Measurements from ENCODE around the gene TMEM82. TPM values are rescaled to one million over a fixed set of nuclear protein-coding genes. Genes with fewer than 3 reads are reported as not detected.

Gene TMEM82
- total and polyA plus RNA-seq, 2 of the 13 experiments (the other 11 are each of a cell fraction or from before 2014, with no cell fraction given): 0.24 to 0.97 TPM

GRCh38 chr1:15764269-15764764 lies 22.0 kb downstream of the TMEM82 start:
- DNase-seq (ENCODE audit: low spot score) (no peak), ATAC-seq (no peak), FAIRE-seq (no peak)
- Histone ChIP-seq H3K27me3 (ENCODE audit: control insufficient read depth in 1 of 2, insufficient read depth in 2 of 2, low read length in 2 of 2) (peaks cover 0 to 1% of the 10 kb centered on the region in 2 experiments; a peak in 1 of 5 replicates), H2AFZ (ENCODE audit: low read length) (no peak overlapping the region), H3K4me3 (replicated peaks in 1 of 3; ENCODE audit: insufficient read depth in 1 of 3, low read depth in 2 of 3, low read length in 3 of 3) (no peak overlapping the region), H3K4me2 (ENCODE audit: low read depth, low read length) (no peak overlapping the region), H3K9me3 (ENCODE audit: low read length) (no peaks in the 10 kb centered on the region), H3K4me1 (ENCODE audit: insufficient read depth, low read length) (peaks cover 31% of the 10 kb centered on the region), H4K20me1 (ENCODE audit: insufficient read depth, low read length) (no peaks in the 10 kb centered on the region), H3K9ac (ENCODE audit: insufficient read depth, low read depth, low read length) (no peak overlapping the region), H3K27ac (ENCODE audit: extremely low read length, insufficient read depth, low read length) (no peak overlapping the region), H3K36me3 (replicated peaks in 1 of 2; ENCODE audit: control insufficient read depth in 1 of 2, insufficient read depth in 2 of 2, low read length in 2 of 2) (peaks cover 0 to 3% of the 10 kb centered on the region in 2 experiments; a peak in 2 of 5 replicates), H3K79me2 (ENCODE audit: insufficient read depth, low read length) (peaks cover 2% of the 10 kb centered on the region)
- no TSS peak for BruUV-seq (replicated peaks)
- ChIA-PET POLR2A (no interaction called here), CTCF (ENCODE audit: low intra/inter-chr PET ratio, low total read pairs) (no interaction called here)
- in situ Hi-C loops (cut with HindIII; ENCODE audit: extremely low pct_ligation_motif_present, low pct_unique_long_range_greater_than_20kb): no loop called here
- intact Hi-C loops (cut with micrococcal nuclease; ENCODE audit: unreplicated experiment): no loop called here
- peak; percentile 72 for TF ChIP-seq ZBTB33 (CRISPR knock-in tag; IDR thresholded peaks at IDR 0.05)
- TF ChIP-seq EED (CRISPR knock-in tag; IDR thresholded peaks at IDR 0.05): no peak
- 82% methylated on average over 6 of the region's 10 CpGs for WGBS (ENCODE audit: low lambda C conversion rate)

GRCh38 chr1:15764890-15765289 lies 22.6 kb downstream of the TMEM82 start:
- intact Hi-C loops (cut with micrococcal nuclease; ENCODE audit: unreplicated experiment): no loop called here
- DNase-seq (ENCODE audit: low spot score): no peak
- BruUV-seq (replicated peaks): no TSS peak
- peaks cover 0 to 3% of the 10 kb centered on the region in 2 experiments; a peak in 2 of 5 replicates for H3K36me3 ChIP-seq (replicated peaks in 1 of 2; ENCODE audit: control insufficient read depth in 1 of 2, insufficient read depth in 2 of 2, low read length in 2 of 2)
- no peaks in the 10 kb centered on the region for H3K9me3 ChIP-seq (ENCODE audit: low read length)
- 90% methylated on average over 7 of the region's 15 CpGs for WGBS (ENCODE audit: low lambda C conversion rate)
- H3K27ac ChIP-seq (ENCODE audit: extremely low read length, insufficient read depth, low read length): no peak overlapping the region
- POLR2A ChIA-PET: no interaction called here
- no peak overlapping the region for H3K9ac ChIP-seq (ENCODE audit: insufficient read depth, low read depth, low read length)
- TF ChIP-seq ZNF558 (CRISPR knock-in tag; IDR thresholded peaks at IDR 0.05; ENCODE audit: borderline replicate concordance) (no peak), ZFP82 (CRISPR knock-in tag; IDR thresholded peaks at IDR 0.05; ENCODE audit: borderline replicate concordance) (no peak), FIP1L1 (IDR thresholded peaks at IDR 0.05; ENCODE audit: borderline replicate concordance, insufficient read depth, low read depth, low read length) (no peak), ZNF572 (CRISPR knock-in tag; IDR thresholded peaks at IDR 0.05) (no peak), RXRA (CRISPR knock-in tag; IDR thresholded peaks at IDR 0.05) (no peak), ZNF543 (CRISPR knock-in tag; IDR thresholded peaks at IDR 0.05) (no peak), KMT2A (CRISPR knock-in tag; IDR thresholded peaks at IDR 0.05) (no peak), THRA (CRISPR knock-in tag; IDR thresholded peaks at IDR 0.05; ENCODE audit: borderline replicate concordance) (no peak), ZNF335 (CRISPR knock-in tag; IDR thresholded peaks at IDR 0.05) (no peak), ZNF17 (CRISPR knock-in tag; IDR thresholded peaks at IDR 0.05) (no peak), ZNF563 (CRISPR knock-in tag; IDR thresholded peaks at IDR 0.05) (no peak), AGO2 (optimal IDR thresholded peaks at IDR 0.05; ENCODE audit: low read depth, low read length) (no peak), JDP2 (CRISPR knock-in tag; IDR thresholded peaks at IDR 0.05; ENCODE audit: borderline replicate concordance) (no peak)
- CTCF ChIA-PET (ENCODE audit: low intra/inter-chr PET ratio, low total read pairs): no interaction called here
- H3K27me3 ChIP-seq (ENCODE audit: control insufficient read depth in 1 of 2, insufficient read depth in 2 of 2, low read length in 2 of 2): no peaks in the 10 kb centered on the region
- FAIRE-seq: no peak
- no peaks in the 10 kb centered on the region for H4K20me1 ChIP-seq (ENCODE audit: insufficient read depth, low read length)
- H3K79me2 ChIP-seq (ENCODE audit: insufficient read depth, low read length): no peaks in the 10 kb centered on the region
- peaks cover 26% of the 10 kb centered on the region for H3K4me1 ChIP-seq (ENCODE audit: insufficient read depth, low read length)
- no peak overlapping the region for H3K4me3 ChIP-seq (replicated peaks in 1 of 3; ENCODE audit: insufficient read depth in 1 of 3, low read depth in 2 of 3, low read length in 3 of 3)
- H2AFZ ChIP-seq (ENCODE audit: low read length): no peak overlapping the region
- ATAC-seq: no peak
- in situ Hi-C loops (cut with HindIII; ENCODE audit: extremely low pct_ligation_motif_present, low pct_unique_long_range_greater_than_20kb): no loop called here
- no peak overlapping the region for H3K4me2 ChIP-seq (ENCODE audit: low read depth, low read length)
